Activated CD4-positive, alpha-beta T cell treated with anti-CD3 and anti-CD28 coated beads, Interleukin-2, amount 50 U/mL, for 1 hour (primary cell): ENCODE data around the gene TSHZ2.
"Not testable (repeated sequence)": the region's sequence is repeated elsewhere in the genome, so short reads cannot be mapped to it uniquely, and the experiment has no call there.

ENCODE experiments used
- DNase-seq: peaks from one replicate; pipeline ENCODE4 v3.0.0-alpha.2; 2020

The TSHZ2 gene

GRCh38 chr20:53532654-53533312 lies 560.6 kb downstream of the TSHZ2 start:
- DNase-seq = not testable (repeated sequence)

- no peak for DNase-seq
These were observed 561.3 kb downstream of the TSHZ2 start for GRCh38 chr20:53533500-53533899.

GRCh38 chr20:53534037-53534436 lies 561.9 kb downstream of the TSHZ2 start:
- DNase-seq = no peak

GRCh38 chr20:53535878-53536277 lies 563.7 kb downstream of the TSHZ2 start:
- DNase-seq = no peak

GRCh38 chr20:53536382-53536781 lies 564.2 kb downstream of the TSHZ2 start:
- DNase-seq = not testable (repeated sequence)

- DNase-seq = no peak
These were observed 567.4 kb downstream of the TSHZ2 start for GRCh38 chr20:53539516-53539915.
